H9 (cell line): Measurements from ENCODE around the gene ZAP70. TPM values are rescaled to one million over a fixed set of nuclear protein-coding genes. Genes with fewer than 3 reads are reported as not detected.
A peak's percentile ranks its signal among the peaks of the same experiment; 100 is the strongest.

ENCODE experiments used
- DNase-seq: peaks from one replicate; pipeline ENCODE4 v3.0.0-alpha.2; 2017
- H2AFZ ChIP-seq: one replicate; pipeline ENCODE4 v1.6.1; 2013; ENCODE audit warnings: mild to moderate bottlenecking, low read length, control low read depth, moderate library complexity
- H2AK5ac ChIP-seq: 2 replicates; pipeline ENCODE4 v1.6.1; 2013; ENCODE audit warnings: low read length, control low read depth, mixed read lengths; ENCODE audit not compliant: insufficient read length
- H2BK120ac ChIP-seq: one replicate; pipeline ENCODE4 v1.6.1; 2013; ENCODE audit warnings: low read depth, mild to moderate bottlenecking, low read length, control low read depth, inconsistent platforms; ENCODE audit not compliant: poor library complexity, severe bottlenecking
- H2BK12ac ChIP-seq: 2 replicates; pipeline ENCODE4 v1.6.1; 2013; ENCODE audit warnings: low read length, control low read depth, mixed read lengths, low read depth; ENCODE audit not compliant: insufficient read length
- H2BK15ac ChIP-seq: 2 replicates; pipeline ENCODE4 v1.6.1; 2013; ENCODE audit warnings: low read depth, low read length, control low read depth
- H2BK20ac ChIP-seq: one replicate; pipeline ENCODE4 v1.6.1; 2013; ENCODE audit warnings: low read depth, mild to moderate bottlenecking, low read length, control low read depth, inconsistent platforms; ENCODE audit not compliant: poor library complexity, severe bottlenecking
- H2BK5ac ChIP-seq: 2 replicates; pipeline ENCODE4 v1.6.1; 2013; ENCODE audit warnings: low read length, control low read depth, mixed read lengths; ENCODE audit not compliant: insufficient read length
- H3K14ac ChIP-seq: 2 replicates; pipeline ENCODE4 v1.6.1; 2013; ENCODE audit warnings: low read length, control low read depth; ENCODE audit not compliant: insufficient read depth
- H3K18ac ChIP-seq: 2 replicates; pipeline ENCODE4 v1.6.1; 2013; ENCODE audit warnings: low read depth, mild to moderate bottlenecking, mixed read lengths, low read length, control low read depth; ENCODE audit not compliant: insufficient read length
- H3K23ac ChIP-seq: 2 replicates; pipeline ENCODE4 v1.6.1; 2013; ENCODE audit warnings: low read length, control low read depth, mixed read lengths, low read depth; ENCODE audit not compliant: insufficient read length
- H3K23me2 ChIP-seq: 2 replicates; pipeline ENCODE4 v1.6.1; 2013; ENCODE audit warnings: low read depth, mild to moderate bottlenecking, mixed read lengths, low read length, control low read depth; ENCODE audit not compliant: insufficient read length, poor library complexity, severe bottlenecking
- H3K27ac ChIP-seq: 2 replicates; pipeline ENCODE4 v1.5.1; 2013; ENCODE audit warnings: low read length, control low read depth, mixed read lengths, low read depth; ENCODE audit not compliant: insufficient read length
- H3K27me3 ChIP-seq: 2 replicates; pipeline ENCODE4 v1.6.1; 2013; ENCODE audit warnings: low read length, control low read depth, inconsistent platforms; ENCODE audit not compliant: insufficient read depth
- H3K4ac ChIP-seq: 2 replicates; pipeline ENCODE4 v1.6.1; 2013; ENCODE audit warnings: low read depth, mild to moderate bottlenecking, control low read depth, inconsistent platforms, low read length, moderate library complexity
- H3K4me1 ChIP-seq: 2 replicates; pipeline ENCODE4 v1.6.1; 2013; ENCODE audit warnings: low read length, control low read depth, inconsistent platforms; ENCODE audit not compliant: insufficient read depth
- H3K4me2 ChIP-seq: 2 replicates; pipeline ENCODE4 v1.6.1; 2013; ENCODE audit warnings: low read length, control low read depth, mixed read lengths; ENCODE audit not compliant: insufficient read length, insufficient read depth
- H3K56ac ChIP-seq: 2 replicates; pipeline ENCODE4 v1.6.1; 2013; ENCODE audit warnings: low read depth, mild to moderate bottlenecking, mixed read lengths, low read length, control low read depth; ENCODE audit not compliant: insufficient read length
- H3K79me1 ChIP-seq: 2 replicates; pipeline ENCODE4 v1.6.1; 2013; ENCODE audit warnings: low read depth, mild to moderate bottlenecking, moderate library complexity, low read length, control low read depth, inconsistent platforms; ENCODE audit not compliant: insufficient read depth, poor library complexity, severe bottlenecking
- H3K79me2 ChIP-seq: 2 replicates; pipeline ENCODE4 v1.6.1; 2013; ENCODE audit warnings: low read length, control low read depth, inconsistent platforms; ENCODE audit not compliant: insufficient read depth
- H3K9ac ChIP-seq: 2 replicates; pipeline ENCODE4 v1.6.1; 2013; ENCODE audit warnings: low read length, control low read depth, mixed read lengths; ENCODE audit not compliant: insufficient read length; ENCODE audit errors: extremely low read depth
- H3K9me3 ChIP-seq: one replicate; pipeline ENCODE4 v1.6.1; 2013; ENCODE audit warnings: low read depth, low read length, inconsistent platforms; ENCODE audit not compliant: control insufficient read depth
- H3T11ph ChIP-seq: one replicate; pipeline ENCODE4 v1.6.1; 2013; ENCODE audit warnings: mild to moderate bottlenecking, low read length, control low read depth, inconsistent platforms
- H4K20me1 ChIP-seq: one replicate; pipeline ENCODE4 v1.6.1; 2013; ENCODE audit not compliant: control insufficient read depth, insufficient read length, insufficient read depth
- H4K5ac ChIP-seq: 2 replicates; pipeline ENCODE4 v1.6.1; 2013; ENCODE audit warnings: low read depth, mild to moderate bottlenecking, mixed read lengths, low read length, control low read depth; ENCODE audit not compliant: insufficient read length
- H4K8ac ChIP-seq: replicated peaks from 2 replicates; pipeline ENCODE4 v1.6.1; 2013; ENCODE audit warnings: low read length, control low read depth, mixed read lengths, low read depth; ENCODE audit not compliant: insufficient read length
- H4K91ac ChIP-seq: 2 replicates; pipeline ENCODE4 v1.6.1; 2013; ENCODE audit warnings: low read depth, mild to moderate bottlenecking, moderate library complexity, mixed read lengths, low read length, control low read depth; ENCODE audit not compliant: insufficient read length
- H3K27ac Mint-ChIP-seq, 3 experiments: 2 replicates in 2 of 3; 3 replicates in 1 of 3; pipeline ENCODE4 v1.8.0; 2020 to 2021; ENCODE audit warnings: mixed read lengths in 3 of 3, mild to moderate bottlenecking in 1 of 3, moderate library complexity in 1 of 3
- H3K27me3 Mint-ChIP-seq: 2 replicates; pipeline ENCODE4 v1.8.0; 2021; ENCODE audit warnings: low read depth, mild to moderate bottlenecking, moderate library complexity, mixed read lengths
- H3K36me3 Mint-ChIP-seq, 3 experiments: 2 replicates in 2 of 3; 3 replicates in 1 of 3; pipeline ENCODE4 v1.8.0; 2020 to 2021; ENCODE audit warnings: low read depth in 3 of 3, mixed read lengths in 3 of 3; ENCODE audit not compliant: insufficient read depth in 1 of 3
- H3K4me1 Mint-ChIP-seq, 2 experiments: 2 replicates each; pipeline ENCODE4 v1.8.0; 2020; ENCODE audit warnings: mixed read lengths in 2 of 2
- H3K4me3 Mint-ChIP-seq, 2 experiments: 2 replicates in 1 of 2; 3 replicates in 1 of 2; pipeline ENCODE4 v1.8.0; 2020 to 2021; ENCODE audit warnings: mild to moderate bottlenecking in 2 of 2, mixed read lengths in 2 of 2, moderate library complexity in 1 of 2
- H3K9me3 Mint-ChIP-seq, 2 experiments: 2 replicates in 1 of 2; 3 replicates in 1 of 2; pipeline ENCODE4 v1.8.0; 2020; ENCODE audit warnings: mild to moderate bottlenecking in 2 of 2, mixed read lengths in 2 of 2, moderate library complexity in 1 of 2
- WGBS: extraction: QIAGEN DNeasy Blood & Tissue Kit; methylation state at CpG from one replicate; pipeline ENCODE4 v1.1.7; 2013; ENCODE audit warnings: missing lambda C conversion rate, low lambda C conversion rate, mixed read lengths; ENCODE audit not compliant: insufficient read length; ENCODE audit errors: extremely low coverage; 5-methylcytosine and 5-hydroxymethylcytosine counted together
- total RNA-seq: library from RNA; stranded (reverse); gene quantifications from 2 replicates; pipeline ENCODE4 v1.2.1, GENCODE V29; 2021
- TF ChIP-seq, protein P1 (sequence below): fragments of 200-600 bp; sonication (generic); conservative IDR thresholded peaks from 3 replicates; pipeline ENCODE4 v1.8.0; 2021; ENCODE audit warnings: antibody characterized with exemption, mild to moderate bottlenecking

Gene ZAP70
- total RNA-seq, 1 experiment from 2014 or later = 0.24 TPM

- no peak for DNase-seq
- Histone ChIP-seq H2AK5ac (no peak overlapping the region), H4K91ac (no peak overlapping the region), H4K20me1 (no peaks in the 10 kb centered on the region), H2BK5ac (no peak overlapping the region), H2BK12ac (no peak overlapping the region), H3K56ac (no peak overlapping the region), H3K14ac (no peak overlapping the region), H3K9me3 (no peaks in the 10 kb centered on the region), H3T11ph (no peak overlapping the region), H3K4me1 (0 out of 2 replicates have a peak, but pooled peaks cover 2% of the 10 kb centered on the region), H2AFZ (no peak overlapping the region), H2BK15ac (no peak overlapping the region), H3K9ac (no peak overlapping the region), H3K4ac (no peak overlapping the region), H4K8ac (no peak overlapping the region), H3K23me2 (no peaks in the 10 kb centered on the region), H3K79me1 (no peaks in the 10 kb centered on the region), H3K4me2 (no peak overlapping the region), H3K23ac (no peak overlapping the region), H4K5ac (no peak overlapping the region), H3K18ac (no peak overlapping the region), H3K79me2 (no peaks in the 10 kb centered on the region), H3K27me3 (no peaks in the 10 kb centered on the region), H3K27ac (no peak overlapping the region), H2BK120ac (no peak overlapping the region), H2BK20ac (no peak overlapping the region)
- H3K27me3 Mint-ChIP-seq = no peaks in the 10 kb centered on the region
- WGBS = 100% methylated on average over 1 of the region's 3 CpGs
- TF ChIP-seq, protein P1, sequence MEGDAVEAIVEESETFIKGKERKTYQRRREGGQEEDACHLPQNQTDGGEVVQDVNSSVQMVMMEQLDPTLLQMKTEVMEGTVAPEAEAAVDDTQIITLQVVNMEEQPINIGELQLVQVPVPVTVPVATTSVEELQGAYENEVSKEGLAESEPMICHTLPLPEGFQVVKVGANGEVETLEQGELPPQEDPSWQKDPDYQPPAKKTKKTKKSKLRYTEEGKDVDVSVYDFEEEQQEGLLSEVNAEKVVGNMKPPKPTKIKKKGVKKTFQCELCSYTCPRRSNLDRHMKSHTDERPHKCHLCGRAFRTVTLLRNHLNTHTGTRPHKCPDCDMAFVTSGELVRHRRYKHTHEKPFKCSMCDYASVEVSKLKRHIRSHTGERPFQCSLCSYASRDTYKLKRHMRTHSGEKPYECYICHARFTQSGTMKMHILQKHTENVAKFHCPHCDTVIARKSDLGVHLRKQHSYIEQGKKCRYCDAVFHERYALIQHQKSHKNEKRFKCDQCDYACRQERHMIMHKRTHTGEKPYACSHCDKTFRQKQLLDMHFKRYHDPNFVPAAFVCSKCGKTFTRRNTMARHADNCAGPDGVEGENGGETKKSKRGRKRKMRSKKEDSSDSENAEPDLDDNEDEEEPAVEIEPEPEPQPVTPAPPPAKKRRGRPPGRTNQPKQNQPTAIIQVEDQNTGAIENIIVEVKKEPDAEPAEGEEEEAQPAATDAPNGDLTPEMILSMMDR = no peak
- no peak overlapping the region for H3K4me3 Mint-ChIP-seq
- H3K9me3 Mint-ChIP-seq = no peaks in the 10 kb centered on the region
- H3K4me1 Mint-ChIP-seq = peaks cover 33 to 39% of the 10 kb centered on the region in 2 experiments
- H3K36me3 Mint-ChIP-seq = peaks cover 4 to 23% (median 17%) of the 10 kb centered on the region in 3 experiments; a peak in 5 of 7 replicates
- H3K27ac Mint-ChIP-seq = peak overlapping the region in 1 of 3 experiments; percentile 60; a peak in 2 of 7 replicates
These were observed 39.3 kb downstream of the ZAP70 start for GRCh38 chr2:97752342-97753334.
